Naive thymus-derived CD8-positive, alpha-beta T cell (primary cell): Measurements from ENCODE around the gene CRTAP. TPM values are rescaled to one million over a fixed set of nuclear protein-coding genes. Genes with fewer than 3 reads are reported as not detected.
A peak's percentile ranks its signal among the peaks of the same experiment; 100 is the strongest.
"Not testable (repeated sequence)": the region's sequence is repeated elsewhere in the genome, so short reads cannot be mapped to it uniquely, and the experiment has no call there.

Experiments
- ATAC-seq, 2 donors: fragments of 150-1000 bp; cut with Tn5 transposase in 1 of 2; sonication (Bioruptor Pico), chemical (Tn5 transposase) in 1 of 2; 1 replicate in 1 of 2; 2 replicates in 1 of 2; pipeline ENCODE4 v1.10.0; 2021; ENCODE audit warnings: mild to moderate bottlenecking in 2 of 2, moderate library complexity in 2 of 2
- POLR2A ChIA-PET: fragments of 350-600 bp; sonication (Branson Sonifier 250); formaldehyde crosslinking; loops from one replicate; lab custom pipeline; 2021; ENCODE audit warnings: antibody characterized with exemption; lab: Charles Lee
- DNase-seq, 10 donors: peaks; one replicate each; pipeline versions ENCODE4 v3.0.0 to v3.0.0-alpha.2; 2020 to 2022
- H3K27ac Mint-ChIP-seq, 10 donors: one replicate each; pipeline ENCODE4 v1.8.0; 2020 to 2022; ENCODE audit warnings: mild to moderate bottlenecking in 10 of 10, mixed read lengths in 10 of 10, moderate library complexity in 4 of 10, inconsistent platforms in 1 of 10
- H3K27me3 Mint-ChIP-seq, 5 donors: one replicate each; pipeline ENCODE4 v1.8.0; 2021 to 2022; ENCODE audit warnings: mixed read lengths in 5 of 5
- H3K36me3 Mint-ChIP-seq, 3 donors: one replicate each; pipeline ENCODE4 v1.8.0; 2020 to 2022; ENCODE audit warnings: mixed read lengths in 3 of 3, mild to moderate bottlenecking in 2 of 3, inconsistent platforms in 1 of 3
- H3K4me1 Mint-ChIP-seq, 4 donors: one replicate each; pipeline ENCODE4 v1.8.0; 2021 to 2022; ENCODE audit warnings: mixed read lengths in 4 of 4
- H3K4me3 Mint-ChIP-seq, 10 donors: one replicate each; pipeline ENCODE4 v1.8.0; 2020 to 2022; ENCODE audit warnings: mild to moderate bottlenecking in 10 of 10, mixed read lengths in 10 of 10, moderate library complexity in 6 of 10, inconsistent platforms in 1 of 10
- H3K9me3 Mint-ChIP-seq, 9 donors: one replicate each; pipeline ENCODE4 v1.8.0; 2020 to 2022; ENCODE audit warnings: mixed read lengths in 9 of 9, mild to moderate bottlenecking in 3 of 9, inconsistent platforms in 1 of 9, moderate library complexity in 1 of 9
- polyA plus RNA-seq, 3 donors: library from polyadenylated mRNA; unstranded; fragments of 300-500 nt; fragmentation: Illumina TruSeq; gene quantifications; one replicate each; pipeline ENCODE4 v1.2.3, GENCODE V29; 2021
- total RNA-seq, 8 experiments: library from RNA in 2 of 8; stranded (reverse) in 2 of 8; gene quantifications; one replicate each; pipeline ENCODE4 v1.2.3 and lab custom pipeline; 2021 to 2026

The CRTAP gene
- total and polyA plus RNA-seq, 5 experiments from 2014 or later, result 25.4 to 52.5 (median 36.0) TPM

GRCh38 chr3:33128706-33129105 lies 14.9 kb downstream of the CRTAP start:
- H3K36me3 Mint-ChIP-seq, result peaks cover 0 to 70% (median 15%) of the 10 kb centered on the region in 3 donors
- DNase-seq (no peak), ATAC-seq (no peak)
- POLR2A ChIA-PET, result no interaction called here
- no peak overlapping the region for H3K27ac Mint-ChIP-seq
- H3K4me3 Mint-ChIP-seq, result no peak overlapping the region
- no peaks in the 10 kb centered on the region for H3K9me3 Mint-ChIP-seq
- H3K27me3 Mint-ChIP-seq, result no peaks in the 10 kb centered on the region
- H3K4me1 Mint-ChIP-seq, result peaks cover 0 to 4% (median 1%) of the 10 kb centered on the region in 4 donors

GRCh38 chr3:33130144-33130543 lies 16.3 kb downstream of the CRTAP start:
- H3K27me3 Mint-ChIP-seq, result no peaks in the 10 kb centered on the region
- no peaks in the 10 kb centered on the region for H3K9me3 Mint-ChIP-seq
- peaks cover 0 to 8% (median 2%) of the 10 kb centered on the region in 4 donors for H3K4me1 Mint-ChIP-seq
- no peak for DNase-seq
- H3K4me3 Mint-ChIP-seq, result no peak overlapping the region
- ATAC-seq, result no peak
- H3K36me3 Mint-ChIP-seq, result peaks cover 0 to 71% (median 15%) of the 10 kb centered on the region in 3 donors
- POLR2A ChIA-PET, result interaction anchor here (0.5 kb wide), 1 partner anchor 79 kb away, joined by 4 read pairs; no protein-coding TSS in a partner anchor
- H3K27ac Mint-ChIP-seq, result no peak overlapping the region

GRCh38 chr3:33131331-33132018 lies 17.7 kb downstream of the CRTAP start:
- peaks cover 0 to 69% (median 20%) of the 10 kb centered on the region in 3 donors for H3K36me3 Mint-ChIP-seq
- POLR2A ChIA-PET, result interaction anchor here (1.1 kb wide), 1 partner anchor 586 kb away, joined by 3 read pairs; no protein-coding TSS in a partner anchor
- no peaks in the 10 kb centered on the region for H3K9me3 Mint-ChIP-seq
- ATAC-seq, result peak; percentile 29 to 66
- no peak overlapping the region for H3K27ac Mint-ChIP-seq
- DNase-seq, result peak in 5 of 10 donors; percentile 7 to 42 (median 33)
- peaks cover 0 to 8% (median 1%) of the 10 kb centered on the region in 4 donors for H3K4me1 Mint-ChIP-seq
- no peak overlapping the region for H3K4me3 Mint-ChIP-seq
- no peaks in the 10 kb centered on the region for H3K27me3 Mint-ChIP-seq

- Mint-ChIP-seq H3K27ac (no peak overlapping the region), H3K4me3 (no peak overlapping the region), H3K36me3 (peaks cover 0 to 69% (median 24%) of the 10 kb centered on the region in 3 donors), H3K27me3 (no peaks in the 10 kb centered on the region), H3K4me1 (peaks cover 0 to 8% (median 1%) of the 10 kb centered on the region in 4 donors), H3K9me3 (no peaks in the 10 kb centered on the region)
- DNase-seq, result peak in 1 of 10 donors; percentile 10
- POLR2A ChIA-PET, result interaction anchor here (1.1 kb wide), 1 partner anchor 585 kb away, joined by 3 read pairs; no protein-coding TSS in a partner anchor
- no peak for ATAC-seq
Measured at GRCh38 chr3:33132019-33132360, 18.2 kb downstream of the CRTAP start.

GRCh38 chr3:33134026-33134625 lies 20.3 kb downstream of the CRTAP start:
- Mint-ChIP-seq H3K4me3 (no peak overlapping the region), H3K27ac (no peak overlapping the region), H3K4me1 (peaks cover 0 to 8% (median 1%) of the 10 kb centered on the region in 4 donors), H3K9me3 (no peaks in the 10 kb centered on the region), H3K27me3 (no peaks in the 10 kb centered on the region), H3K36me3 (peaks cover 4 to 76% (median 31%) of the 10 kb centered on the region in 3 donors)
- DNase-seq, result no peak
- ATAC-seq, result no peak
- POLR2A ChIA-PET, result no interaction called here

GRCh38 chr3:33137691-33138090 lies 23.9 kb downstream of the CRTAP start:
- no peak overlapping the region for H3K4me3 Mint-ChIP-seq
- ATAC-seq (no peak), DNase-seq (no peak)
- POLR2A ChIA-PET, result no interaction called here
- peaks cover 4 to 80% (median 40%) of the 10 kb centered on the region in 3 donors for H3K36me3 Mint-ChIP-seq
- no peak overlapping the region for H3K27ac Mint-ChIP-seq
- H3K27me3 Mint-ChIP-seq, result no peaks in the 10 kb centered on the region
- no peaks in the 10 kb centered on the region for H3K9me3 Mint-ChIP-seq
- peaks cover 0 to 3% (median 1%) of the 10 kb centered on the region in 4 donors for H3K4me1 Mint-ChIP-seq

GRCh38 chr3:33139006-33139623 lies 25.3 kb downstream of the CRTAP start:
- POLR2A ChIA-PET, result interaction anchor here (0.6 kb wide), 1 partner anchor 14 kb away, joined by 5 read pairs; no protein-coding TSS in a partner anchor
- H3K27ac Mint-ChIP-seq, H3K27me3 Mint-ChIP-seq, DNase-seq, H3K4me3 Mint-ChIP-seq, ATAC-seq, H3K4me1 Mint-ChIP-seq, H3K9me3 Mint-ChIP-seq: not testable (repeated sequence)
- H3K36me3 Mint-ChIP-seq, result peaks cover 9 to 78% (median 46%) of the 10 kb centered on the region in 3 donors

GRCh38 chr3:33139996-33140395 lies 26.2 kb downstream of the CRTAP start:
- Mint-ChIP-seq H3K4me1 (peaks cover 0 to 5% (median 0%) of the 10 kb centered on the region in 4 donors), H3K27ac (no peak overlapping the region), H3K27me3 (no peaks in the 10 kb centered on the region), H3K9me3 (no peaks in the 10 kb centered on the region), H3K36me3 (peaks cover 9 to 71% (median 43%) of the 10 kb centered on the region in 3 donors), H3K4me3 (no peak overlapping the region)
- ATAC-seq (no peak), DNase-seq (no peak)
- POLR2A ChIA-PET, result no interaction called here

- DNase-seq (no peak), ATAC-seq (no peak)
- POLR2A ChIA-PET, result no interaction called here
- Mint-ChIP-seq H3K9me3 (no peaks in the 10 kb centered on the region), H3K27ac (no peak overlapping the region), H3K4me1 (peaks cover 0 to 5% (median 0%) of the 10 kb centered on the region in 4 donors), H3K27me3 (no peaks in the 10 kb centered on the region), H3K36me3 (peaks cover 9 to 64% (median 39%) of the 10 kb centered on the region in 3 donors), H3K4me3 (no peak overlapping the region)
Measured at GRCh38 chr3:33141006-33141405, 27.2 kb downstream of the CRTAP start.

- Mint-ChIP-seq H3K27me3 (peaks cover 0 to 3% (median 0%) of the 10 kb centered on the region in 5 donors), H3K9me3 (peaks cover 0 to 9% (median 0%) of the 10 kb centered on the region in 9 donors), H3K4me1 (peaks cover 0 to 5% (median 0%) of the 10 kb centered on the region in 4 donors), H3K36me3 (peaks cover 5 to 41% (median 24%) of the 10 kb centered on the region in 3 donors), H3K27ac (no peak overlapping the region), H3K4me3 (no peak overlapping the region)
- peak in 1 of 10 donors; percentile 12 for DNase-seq
- no peak for ATAC-seq
- POLR2A ChIA-PET, result no interaction called here
Measured at GRCh38 chr3:33144433-33144832, 30.6 kb downstream of the CRTAP start.

GRCh38 chr3:33145221-33145900 lies 31.5 kb downstream of the CRTAP start:
- Mint-ChIP-seq H3K27ac (peak overlapping the region in 1 of 10 donors; percentile 8), H3K9me3 (peaks cover 0 to 9% (median 0%) of the 10 kb centered on the region in 9 donors), H3K27me3 (peaks cover 0 to 3% (median 0%) of the 10 kb centered on the region in 5 donors), H3K36me3 (peaks cover 5 to 35% (median 24%) of the 10 kb centered on the region in 3 donors), H3K4me3 (no peak overlapping the region), H3K4me1 (peaks cover 0 to 5% (median 0%) of the 10 kb centered on the region in 4 donors)
- POLR2A ChIA-PET, result no interaction called here
- no peak for ATAC-seq
- no peak for DNase-seq

- peaks cover 0 to 5% (median 0%) of the 10 kb centered on the region in 4 donors for H3K4me1 Mint-ChIP-seq
- peaks cover 5 to 29% (median 24%) of the 10 kb centered on the region in 3 donors for H3K36me3 Mint-ChIP-seq
- H3K27ac Mint-ChIP-seq, result peak overlapping the region in 1 of 10 donors; percentile 8
- peaks cover 0 to 9% (median 0%) of the 10 kb centered on the region in 9 donors for H3K9me3 Mint-ChIP-seq
- H3K27me3 Mint-ChIP-seq, result peaks cover 0 to 3% (median 0%) of the 10 kb centered on the region in 5 donors
- no peak overlapping the region for H3K4me3 Mint-ChIP-seq
- ATAC-seq (no peak), DNase-seq (no peak)
- POLR2A ChIA-PET, result no interaction called here
Measured at GRCh38 chr3:33145901-33146580, 32.2 kb downstream of the CRTAP start.
